Measurements from ENCODE around the gene RHBDL2. TPM values are rescaled to one million over a fixed set of nuclear protein-coding genes. Genes with fewer than 3 reads are reported as not detected.
A peak's percentile ranks its signal among the peaks of the same experiment; 100 is the strongest.

Gene RHBDL2
- total and polyA plus RNA-seq, 2 of the 13 experiments (the other 11 are each of a cell fraction or from before 2014, with no cell fraction given), result 3.3 to 5.4 TPM

GRCh38 chr1:38859561-38860453 lies 81.8 kb downstream of the RHBDL2 start, which contains the start of gene RRAGC (continued):
- peak; percentile 59; the same call in 1 of the 2 replicates for TF ChIP-seq ZNF136 (CRISPR knock-in tag; IDR thresholded peaks at IDR 0.05; ENCODE audit: low read depth)
- 0 out of 2 replicates have a peak, but pooled peaks have one; percentile 26 for TF ChIP-seq ARNT2 (CRISPR knock-in tag; IDR thresholded peaks at IDR 0.05; ENCODE audit: low read depth)
- 0 out of 2 replicates have a peak, but pooled peaks have one; percentile 30 for TF ChIP-seq NFAT5 (CRISPR knock-in tag; IDR thresholded peaks at IDR 0.05)
- 0 out of 2 replicates have a peak, but pooled peaks have one; percentile 69 for TF ChIP-seq NFATC3 (CRISPR knock-in tag; IDR thresholded peaks at IDR 0.05)
- peak; percentile 41 to 42; a peak in 3 of 4 replicates for TF ChIP-seq EP300 (IDR thresholded peaks at IDR 0.05; ENCODE audit: low read depth in 2 of 2, low read length in 2 of 2)
- TF ChIP-seq EP300 (CRISPR knock-in tag; IDR thresholded peaks at IDR 0.05; ENCODE audit: borderline replicate concordance), result no peak
- peak; percentile 41 for TF ChIP-seq ERF (CRISPR knock-in tag; IDR thresholded peaks at IDR 0.05)
- peak; percentile 99 for TF ChIP-seq USF2 (IDR thresholded peaks at IDR 0.05; ENCODE audit: low read depth, low read length)
- peak; percentile 97; the same call in 1 of the 2 replicates for TF ChIP-seq USF2 (CRISPR knock-in tag; IDR thresholded peaks at IDR 0.05; ENCODE audit: borderline replicate concordance)
- peak; percentile 69; the same call in 1 of the 2 replicates for TF ChIP-seq FOXK1 (CRISPR knock-in tag; IDR thresholded peaks at IDR 0.05; ENCODE audit: borderline replicate concordance, low read depth)
- 0 out of 2 replicates have a peak, but pooled peaks have one; percentile 42 for TF ChIP-seq ZNF263 (CRISPR knock-in tag; IDR thresholded peaks at IDR 0.05)
- no peak for TF ChIP-seq ZNF264 (CRISPR knock-in tag; IDR thresholded peaks at IDR 0.05)
- no peak for TF ChIP-seq ZNF20 (CRISPR knock-in tag; IDR thresholded peaks at IDR 0.05)
- TF ChIP-seq ZNF275 (CRISPR knock-in tag; IDR thresholded peaks at IDR 0.05; ENCODE audit: borderline replicate concordance), result no peak
- TF ChIP-seq ZNF317 (CRISPR knock-in tag; IDR thresholded peaks at IDR 0.05), result 0 out of 2 replicates have a peak, but pooled peaks have one; percentile 50
- 0 out of 2 replicates have a peak, but pooled peaks have one; percentile 58 for TF ChIP-seq ZNF446 (CRISPR knock-in tag; IDR thresholded peaks at IDR 0.05)
